Sigmoid colon (tissue), 4 donors: ENCODE measurements around the gene AUTS2.

Source experiments
- CTCF ChIP-seq, 4 experiments: fragments of 450-650 bp in 3 of 4; fragments of 200-600 bp in 1 of 4; IDR thresholded peaks; one replicate each; pipeline ENCODE4 v1.5.1; 2016 to 2019; ENCODE audit warnings: antibody characterized with exemption in 4 of 4, mild to moderate bottlenecking in 3 of 4, moderate library complexity in 2 of 4
- EP300 ChIP-seq, 4 donors: sonication (generic); formaldehyde crosslinking; IDR thresholded peaks; one replicate each; pipeline ENCODE4 v1.6.1; 2017; ENCODE audit warnings: antibody characterized with exemption in 4 of 4
- POLR2A ChIP-seq, 2 donors: fragments of 450-650 bp; IDR thresholded peaks; one replicate each; pipeline ENCODE4 v1.6.1; 2016; ENCODE audit warnings: antibody characterized with exemption in 2 of 2, mild to moderate bottlenecking in 2 of 2, moderate library complexity in 2 of 2
- POLR2AphosphoS5 ChIP-seq, 4 donors: sonication (generic); formaldehyde crosslinking; IDR thresholded peaks; one replicate each; pipeline ENCODE4 v1.6.1; 2017; ENCODE audit warnings: antibody characterized with exemption in 4 of 4

GRCh38 chr7:69577221-69577620, 21.1 kb upstream of the AUTS2 start:
- TF ChIP-seq POLR2A (IDR thresholded peaks at IDR 0.05): no peak
- TF ChIP-seq CTCF (IDR thresholded peaks at IDR 0.05): no peak
- no peak for TF ChIP-seq EP300 (IDR thresholded peaks at IDR 0.05)
- no peak for TF ChIP-seq POLR2AphosphoS5 (IDR thresholded peaks at IDR 0.05)
